HG03039 (cell line): ENCODE data around the gene MPZL3.
"Not testable (repeated sequence)": the region's sequence is repeated elsewhere in the genome, so short reads cannot be mapped to it uniquely, and the experiment has no call there.

ENCODE experiments used
- ATAC-seq: cut with Tn5 transposase; IDR thresholded peaks from one replicate; pipeline ENCODE4 v1.9.1; 2021; ENCODE audit warnings: mild to moderate bottlenecking, moderate library complexity; ENCODE audit not compliant: unreplicated experiment

Gene MPZL3

GRCh38 chr11:118213201-118213600 lies 39.0 kb downstream of the MPZL3 start:
- no peak for ATAC-seq

- ATAC-seq: no peak
Observed at GRCh38 chr11:118212781-118213191, 39.4 kb downstream of the MPZL3 start.

DNA sequence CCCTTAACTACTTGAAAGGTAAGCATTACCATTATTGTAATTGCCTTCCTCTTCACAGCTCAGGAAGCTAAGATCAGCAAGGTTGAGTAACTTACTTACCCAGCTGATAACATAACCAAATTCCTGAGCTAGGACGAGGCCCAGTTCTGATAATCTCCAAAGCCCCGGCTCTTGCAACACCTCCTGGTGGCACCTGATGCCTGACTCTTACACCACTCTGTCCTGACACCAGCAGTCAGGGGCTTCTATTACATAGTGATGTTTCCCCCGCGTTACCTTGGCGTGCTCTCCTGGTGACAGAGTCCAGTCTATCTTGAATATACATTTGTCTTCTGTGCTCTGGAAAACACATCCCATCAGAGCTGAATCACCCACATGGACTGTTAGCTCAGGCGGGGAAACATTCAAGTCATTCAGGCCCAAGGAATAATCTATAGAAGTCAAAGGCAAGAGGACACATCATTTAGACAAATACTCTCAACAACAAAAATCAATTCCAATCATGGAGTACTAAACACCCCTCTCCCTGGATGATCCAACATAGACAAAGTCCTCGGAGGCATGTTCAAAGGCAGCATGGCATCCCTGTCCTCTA lies 39.9 kb downstream of the MPZL3 start:
- no peak for ATAC-seq

DNA sequence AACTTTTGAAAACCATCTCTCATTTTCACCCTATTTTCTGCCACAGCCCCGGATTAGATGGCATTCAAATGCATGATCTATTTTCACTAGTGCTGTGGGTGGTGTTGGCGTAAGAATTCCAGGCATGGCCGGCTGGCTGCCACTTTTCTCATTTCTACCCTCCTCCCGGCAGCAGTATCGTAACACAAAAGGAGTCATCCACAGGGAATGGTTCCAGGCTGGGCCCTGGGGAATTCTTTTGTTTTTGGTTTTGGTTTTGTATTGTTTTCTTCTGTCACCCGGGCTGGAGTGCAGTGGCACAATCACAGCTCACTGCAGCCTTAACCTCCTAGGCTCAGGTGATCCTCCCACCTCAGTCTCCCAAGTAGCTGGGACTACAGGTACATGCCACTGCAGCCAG lies 41.2 kb downstream of the MPZL3 start:
- no peak for ATAC-seq

- ATAC-seq: no peak
Observed at GRCh38 chr11:118210323-118210722, 41.8 kb downstream of the MPZL3 start.

DNA sequence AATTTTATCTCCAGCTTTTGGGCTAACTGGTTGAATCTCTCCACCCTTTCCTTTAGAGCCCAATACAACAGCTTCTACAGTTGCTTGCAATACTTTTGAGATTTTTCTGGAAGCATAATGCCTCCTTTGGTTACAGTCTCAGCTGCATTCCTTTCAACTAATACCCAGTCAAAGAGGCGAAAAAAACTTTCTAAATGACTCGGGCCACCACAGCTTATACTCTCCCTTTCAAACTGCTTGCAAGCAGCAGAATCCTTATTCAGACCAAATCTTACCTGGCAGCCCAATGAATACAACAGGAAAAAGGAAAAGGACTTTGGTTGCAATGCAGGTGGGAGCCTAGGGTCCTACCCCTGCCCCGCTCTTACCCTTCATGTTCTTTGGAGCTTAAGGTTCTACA lies 43.1 kb downstream of the MPZL3 start:
- no peak for ATAC-seq

DNA sequence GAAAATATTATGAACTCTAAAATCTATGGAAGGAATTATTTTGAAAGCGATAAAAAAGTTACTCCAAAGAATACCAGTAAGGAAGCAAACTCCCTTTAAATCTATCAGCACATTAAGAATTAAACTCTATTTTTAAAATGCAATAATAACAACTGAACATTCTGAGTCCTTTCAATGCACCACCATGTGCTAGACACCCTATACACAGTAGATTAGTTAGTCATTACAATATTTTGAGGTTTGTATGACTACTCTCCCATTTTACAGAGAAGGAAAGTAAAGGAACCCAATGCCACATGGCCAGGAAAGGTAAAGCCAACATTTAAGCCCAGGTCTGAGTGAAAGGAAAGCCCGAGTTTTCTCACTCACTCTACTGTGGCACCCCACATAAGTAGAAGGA lies 45.1 kb downstream of the MPZL3 start:
- ATAC-seq: no peak

DNA sequence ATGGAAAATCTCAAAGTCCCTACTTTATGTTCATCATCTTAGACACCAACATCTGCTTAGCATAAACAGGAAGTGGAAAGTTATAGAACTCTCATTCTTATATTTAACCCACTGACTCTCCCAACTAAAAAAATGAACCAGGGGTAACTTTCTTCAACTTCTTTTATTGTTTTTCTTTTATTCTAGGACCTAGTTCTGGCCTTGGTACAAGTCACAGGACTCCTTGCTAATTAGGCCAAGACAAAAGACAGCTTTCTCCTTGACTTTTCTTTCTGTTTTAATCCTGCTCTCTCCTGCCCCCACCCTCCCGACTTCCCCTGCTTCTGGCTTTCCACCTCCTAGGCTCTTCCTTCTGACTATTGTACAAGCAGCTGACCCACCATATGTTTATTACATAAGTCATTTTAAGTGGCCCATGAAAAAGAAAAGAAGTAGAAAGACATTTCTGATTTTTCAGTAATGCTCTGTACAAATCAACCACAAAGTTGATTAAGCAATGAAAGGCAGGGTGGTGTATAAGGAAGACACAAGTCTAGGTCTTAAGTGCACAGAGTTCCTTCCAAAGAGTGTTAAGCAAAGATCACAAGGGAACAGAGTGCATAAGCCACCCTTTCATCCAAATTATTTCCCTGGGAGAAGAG lies 45.7 kb downstream of the MPZL3 start:
- no peak for ATAC-seq

DNA sequence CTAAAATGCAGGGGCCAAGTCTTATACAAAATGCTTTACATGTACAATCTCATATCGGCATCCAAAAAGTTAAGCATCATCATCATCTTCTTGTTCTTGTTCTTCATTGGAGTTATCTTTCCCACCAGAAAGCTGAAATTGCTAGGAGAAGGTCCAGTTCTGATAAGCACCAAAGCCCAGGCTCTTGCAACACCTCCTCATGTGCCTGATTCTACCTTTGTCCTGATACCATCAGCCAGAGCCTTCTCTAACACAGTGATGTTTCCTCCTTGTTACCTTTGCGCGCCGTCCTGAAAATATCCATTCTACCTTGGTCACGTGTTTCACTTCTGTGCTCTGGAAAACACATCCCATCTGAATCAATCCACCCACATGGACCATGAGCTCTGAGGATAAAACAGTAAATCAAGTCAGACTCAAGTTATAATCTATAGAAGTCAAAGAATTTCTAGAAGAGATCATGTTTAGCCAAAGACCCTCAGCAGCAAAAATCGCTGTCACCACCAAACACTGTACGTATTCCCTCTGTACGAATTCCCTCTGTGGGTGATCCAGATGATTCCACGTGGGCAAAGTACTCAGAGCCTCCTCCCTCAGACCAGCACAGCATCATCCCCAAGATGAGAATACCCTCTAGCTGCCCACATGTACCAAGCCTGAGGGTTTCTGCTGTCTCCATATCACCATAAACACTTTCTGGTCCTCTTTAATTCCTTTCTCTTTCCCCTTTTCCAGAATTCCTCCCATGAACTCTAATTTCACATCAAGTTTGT lies 46.4 kb downstream of the MPZL3 start:
- no peak for ATAC-seq

DNA sequence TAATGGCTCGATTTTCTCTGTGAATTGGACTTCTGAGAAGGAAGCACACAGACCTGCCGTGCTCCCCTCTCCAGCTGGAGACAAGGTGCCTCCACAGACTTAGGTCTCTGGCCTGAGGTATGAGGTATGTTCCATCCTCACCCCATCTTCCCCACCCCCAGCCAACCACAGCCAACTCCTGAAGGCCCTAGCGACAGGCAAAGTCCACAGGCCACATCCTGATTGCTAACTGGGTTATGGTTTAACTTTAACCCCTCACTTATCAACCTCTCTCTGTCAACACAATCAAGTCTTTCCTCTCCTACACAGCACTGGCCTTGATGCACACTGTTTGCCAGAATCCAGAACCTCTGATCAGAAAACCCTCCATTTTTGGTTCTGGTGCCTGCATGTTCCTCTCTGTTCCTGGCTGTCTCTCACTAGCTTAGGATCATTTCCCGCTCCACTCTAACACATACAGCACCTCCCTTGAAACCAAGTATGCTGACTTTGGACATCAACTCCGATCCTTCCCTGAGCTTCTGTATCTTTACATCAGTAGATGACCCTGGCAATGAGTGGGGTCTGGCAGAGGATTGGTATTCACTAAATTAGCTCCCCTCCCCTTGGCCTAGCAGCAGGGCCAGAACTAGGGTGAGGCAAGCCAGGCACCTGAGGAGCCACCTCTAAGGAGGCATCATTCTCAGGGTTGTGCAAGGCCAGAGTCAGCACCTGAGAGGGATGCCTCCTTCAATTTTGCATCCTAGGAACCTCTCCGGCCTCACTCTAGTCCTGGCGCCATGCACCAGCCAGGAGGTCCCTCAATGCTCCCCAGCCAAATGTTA lies 49.4 kb downstream of the MPZL3 start:
- ATAC-seq: no peak

DNA sequence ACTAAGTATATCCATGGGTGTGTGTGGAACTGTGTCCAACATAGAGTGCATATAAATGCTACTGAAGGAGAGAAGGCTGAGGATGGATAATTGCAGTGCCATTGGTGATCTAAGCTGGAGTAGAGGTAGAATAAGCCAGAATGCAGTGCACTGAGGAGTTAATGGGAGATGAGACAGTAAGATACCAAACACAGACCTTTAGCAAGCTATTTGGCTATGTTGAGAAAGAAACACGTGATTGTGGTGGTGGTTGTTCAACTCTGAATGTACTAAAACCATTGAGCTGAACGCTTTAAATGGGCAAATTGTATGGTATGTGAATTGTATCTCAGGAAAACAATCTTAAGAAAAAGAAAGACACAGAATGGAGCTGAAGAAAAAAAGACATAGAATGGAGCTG lies 50.2 kb downstream of the MPZL3 start:
- no peak for ATAC-seq

DNA sequence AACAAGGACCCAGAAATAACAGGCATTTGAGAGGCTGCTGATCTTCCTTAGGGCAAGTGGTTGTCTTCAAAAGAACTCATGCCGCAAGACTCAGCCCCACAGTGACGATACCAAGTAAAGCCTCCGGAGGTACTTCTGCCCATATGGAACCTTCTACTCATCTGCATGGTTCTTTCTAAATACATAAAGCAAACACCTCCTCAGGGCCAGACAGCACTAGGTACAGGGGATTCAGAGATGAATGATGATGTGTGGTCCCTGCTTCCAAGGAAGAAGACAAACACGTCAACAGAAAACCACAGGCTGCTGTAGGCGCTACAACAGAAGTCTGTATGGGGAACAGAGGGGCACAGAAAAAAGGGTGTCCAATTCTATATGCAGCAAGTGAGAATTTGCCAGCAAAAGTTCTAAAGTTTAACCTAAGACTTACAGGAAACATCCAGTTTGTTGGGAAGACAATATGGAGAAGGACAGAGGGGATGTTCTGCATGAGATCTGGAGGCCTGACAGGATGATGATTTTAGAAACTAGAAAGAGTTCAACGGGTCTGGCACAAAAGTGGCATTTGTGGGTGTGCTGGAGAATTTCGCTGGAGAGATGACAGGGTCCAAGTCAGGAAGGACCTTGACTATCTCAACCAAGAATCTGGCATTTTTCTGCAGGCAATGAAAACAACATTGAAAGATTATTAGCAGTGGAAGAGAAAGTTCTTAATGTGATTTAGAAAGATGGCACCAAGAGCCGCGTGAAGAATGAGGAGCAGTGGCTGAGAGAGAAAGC lies 51.1 kb downstream of the MPZL3 start:
- ATAC-seq: no peak

DNA sequence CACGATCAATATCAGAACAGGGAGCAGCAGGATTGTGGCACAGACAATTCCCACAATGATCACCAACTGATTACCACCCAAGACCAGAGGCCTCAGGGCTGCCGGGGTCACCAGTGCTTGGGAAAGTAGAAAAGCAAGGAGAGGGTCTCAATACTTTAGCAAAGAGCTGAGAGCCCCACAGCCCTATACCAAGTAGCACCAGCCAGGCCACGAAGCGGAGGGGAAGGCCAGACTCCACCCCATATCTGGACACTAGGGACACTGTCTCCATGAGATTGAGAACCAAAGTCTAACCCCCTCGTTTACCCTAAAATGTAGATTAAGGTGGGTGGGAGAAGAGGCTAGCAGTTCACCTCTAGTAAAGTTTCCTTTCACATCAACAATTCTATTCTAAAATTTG lies 51.7 kb downstream of the MPZL3 start:
- no peak for ATAC-seq

DNA sequence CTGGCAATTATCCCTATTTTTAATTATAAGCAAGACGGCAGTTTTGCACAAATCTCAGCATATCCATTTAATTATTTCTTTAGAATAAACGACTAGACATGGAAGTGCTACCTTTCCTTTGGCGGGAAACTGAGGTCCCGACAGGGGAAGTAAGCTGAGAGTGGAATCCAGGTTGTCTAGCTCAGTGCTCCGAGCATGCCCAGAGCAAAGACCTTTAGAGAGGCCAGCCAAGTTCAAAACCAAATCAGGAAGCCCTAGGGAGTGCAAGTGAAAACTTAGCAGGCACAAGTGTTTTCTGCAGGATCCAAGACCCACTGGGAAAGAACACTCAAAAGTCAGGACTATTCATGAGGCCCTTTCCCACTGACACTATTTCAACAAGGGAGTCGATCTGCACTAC lies 53.0 kb downstream of the MPZL3 start:
- no peak for ATAC-seq

DNA sequence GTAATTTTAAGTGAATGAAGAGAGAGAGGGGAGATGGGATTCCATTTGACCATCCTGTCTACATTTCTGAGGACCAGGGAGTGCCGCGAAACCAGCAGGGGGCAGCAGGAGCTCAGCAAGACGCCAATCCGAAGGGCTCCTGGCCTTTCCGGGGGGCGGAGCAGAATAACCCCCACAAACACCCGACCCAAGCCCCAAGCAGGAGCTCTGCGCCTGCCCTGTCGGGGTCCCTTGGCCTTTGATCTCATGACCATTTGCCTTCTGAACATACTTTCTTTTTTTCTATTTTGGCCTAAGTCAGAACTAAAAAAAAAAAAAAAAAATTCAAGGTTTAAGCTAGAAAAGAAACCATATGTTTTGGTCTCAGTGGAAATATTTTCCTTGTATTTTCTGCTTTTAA lies 53.8 kb downstream of the MPZL3 start:
- no peak for ATAC-seq

DNA sequence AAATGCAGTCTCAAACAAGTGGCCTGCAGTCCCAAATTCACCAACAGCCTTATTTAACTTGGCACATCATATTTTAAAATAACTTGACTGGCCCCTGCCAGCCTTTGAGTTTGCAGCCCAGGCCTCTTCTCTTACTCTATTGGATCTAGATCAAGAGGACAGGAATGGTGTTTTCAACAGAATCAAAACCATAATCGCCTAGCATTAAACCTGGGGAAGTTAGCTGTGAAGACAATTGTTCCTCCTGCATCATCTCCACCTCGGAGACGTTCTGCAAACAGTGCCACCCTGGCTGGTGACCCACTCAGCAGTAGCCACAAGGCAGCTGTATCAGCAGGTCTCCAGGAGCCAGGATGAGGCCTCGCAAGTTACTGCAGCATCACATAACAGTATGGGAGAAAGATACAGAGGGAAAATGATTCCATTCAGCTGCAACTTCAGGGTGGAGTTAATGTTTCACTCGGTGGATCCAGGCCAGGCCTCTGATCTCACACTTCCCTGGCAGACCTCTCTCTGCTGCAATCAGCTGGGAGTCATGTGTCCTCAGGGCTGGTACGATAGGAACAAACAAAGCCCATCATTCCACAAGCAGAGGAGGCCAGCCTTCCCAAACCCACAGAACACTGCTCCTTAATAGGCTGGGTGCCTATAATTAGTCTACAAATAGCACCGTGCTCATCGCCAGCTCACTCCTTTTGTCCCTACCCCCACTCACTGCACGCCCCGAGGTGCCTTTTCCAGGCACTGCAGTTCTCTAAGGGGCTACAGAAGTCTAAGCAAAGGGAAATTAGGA lies 57.1 kb downstream of the MPZL3 start:
- ATAC-seq: no peak

DNA sequence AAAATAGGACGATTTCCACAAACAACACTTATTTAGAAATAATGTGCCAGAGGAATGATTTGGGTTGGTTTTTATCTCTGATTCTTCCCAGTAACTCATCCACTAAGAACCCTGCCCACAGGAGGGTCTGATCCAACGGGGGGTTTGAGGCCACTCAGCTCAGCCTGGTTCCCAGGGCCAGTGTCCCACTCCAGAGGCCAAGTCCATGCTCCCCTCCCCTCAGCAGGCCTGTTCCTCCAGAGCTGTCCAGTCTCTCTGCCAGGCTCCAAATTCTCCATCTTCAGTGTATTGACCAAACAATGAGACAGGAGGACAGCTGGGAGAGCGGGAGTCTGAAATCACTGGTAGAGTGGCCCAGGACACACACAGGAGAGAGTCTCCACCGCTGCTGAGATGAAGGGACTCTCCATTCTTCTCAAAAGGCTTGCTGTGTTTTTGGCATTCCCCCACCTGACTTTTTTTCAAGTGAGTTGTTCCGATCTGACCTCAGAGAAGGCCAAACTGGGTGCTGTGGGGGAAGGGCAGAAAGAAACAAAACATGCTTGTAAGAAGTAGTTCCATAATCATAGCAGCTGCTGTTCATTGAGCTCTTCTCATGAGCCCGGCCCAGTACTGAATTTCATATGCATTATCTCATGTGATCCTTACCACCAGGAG lies 58.1 kb downstream of the MPZL3 start:
- ATAC-seq: no peak

- not testable (repeated sequence) for ATAC-seq
Observed at GRCh38 chr11:118192817-118193216, 59.3 kb downstream of the MPZL3 start.

- not testable (repeated sequence) for ATAC-seq
Observed at GRCh38 chr11:118190942-118191506, 61.1 kb downstream of the MPZL3 start.
